Stimulated activated CD8-positive, alpha-beta memory T cell treated with anti-CD3 and anti-CD28 coated beads, Interleukin-12 subunit alpha, Interleukin-12 subunit beta, amount 100 ng/mL, for 24 hours (primary cell): Measurements from ENCODE around the gene CLIP1.
A peak's percentile ranks its signal among the peaks of the same experiment; 100 is the strongest.
"Not testable (repeated sequence)": the region's sequence is repeated elsewhere in the genome, so short reads cannot be mapped to it uniquely, and the experiment has no call there.

Experiments used
- DNase-seq: peaks from one replicate; pipeline ENCODE4 v3.0.0-alpha.2; 2020; ENCODE audit errors: extremely low read depth

CLIP1 gene

GRCh38 chr12:122310626-122311333, 111.7 kb downstream of the CLIP1 start:
- DNase-seq: no peak

GRCh38 chr12:122309564-122310121, 112.8 kb downstream of the CLIP1 start:
- DNase-seq: no peak

- DNase-seq: no peak
These were observed 113.7 kb downstream of the CLIP1 start for GRCh38 chr12:122308811-122309210.

- no peak for DNase-seq
These were observed 116.1 kb downstream of the CLIP1 start for GRCh38 chr12:122306407-122306806.

- DNase-seq: no peak
These were observed 117.5 kb downstream of the CLIP1 start for GRCh38 chr12:122304924-122305323.

GRCh38 chr12:122303068-122303467, 119.4 kb downstream of the CLIP1 start:
- no peak for DNase-seq

- DNase-seq: no peak
These were observed 124.3 kb downstream of the CLIP1 start for GRCh38 chr12:122298071-122298748.

GRCh38 chr12:122297494-122297893, 125.0 kb downstream of the CLIP1 start:
- DNase-seq: no peak

GRCh38 chr12:122295877-122296276, 126.6 kb downstream of the CLIP1 start:
- no peak for DNase-seq

- no peak for DNase-seq
These were observed 129.4 kb downstream of the CLIP1 start for GRCh38 chr12:122293081-122293480.

- DNase-seq: no peak
These were observed 131.0 kb downstream of the CLIP1 start for GRCh38 chr12:122291431-122291830.

GRCh38 chr12:122283680-122284079, 138.8 kb downstream of the CLIP1 start:
- DNase-seq: no peak

- DNase-seq: no peak
These were observed 140.4 kb downstream of the CLIP1 start for GRCh38 chr12:122282061-122282460.

- no peak for DNase-seq
These were observed 146.2 kb downstream of the CLIP1 start for GRCh38 chr12:122276242-122276641.

GRCh38 chr12:122275459-122275858, 147.0 kb downstream of the CLIP1 start:
- DNase-seq: no peak

GRCh38 chr12:122266230-122266901, 156.1 kb downstream of the CLIP1 start, which contains the start of gene VPS33A:
VPS33A (minus strand) TSS chr12:122266494; CDS start chr12:122266408, 86 bp downstream.
- DNase-seq: peak; percentile 85

- peak; percentile 14 for DNase-seq
These were observed 156.6 kb downstream of the CLIP1 start for GRCh38 chr12:122265886-122266229.

- DNase-seq: no peak
These were observed 157.0 kb downstream of the CLIP1 start for GRCh38 chr12:122265476-122265875.

- not testable (repeated sequence) for DNase-seq
These were observed 161.7 kb downstream of the CLIP1 start for GRCh38 chr12:122260735-122261134.

GRCh38 chr12:122258939-122259338, 163.5 kb downstream of the CLIP1 start:
- DNase-seq: not testable (repeated sequence)

GRCh38 chr12:122258462-122258861, 164.0 kb downstream of the CLIP1 start:
- not testable (repeated sequence) for DNase-seq

- no peak for DNase-seq
These were observed 171.9 kb downstream of the CLIP1 start for GRCh38 chr12:122250536-122250935.
